Measurements from ENCODE around the gene SRC. TPM values are rescaled to one million over a fixed set of nuclear protein-coding genes. Genes with fewer than 3 reads are reported as not detected.

SRC gene
- total RNA-seq, 1 donor from 2014 or later, result 6.7 TPM

GRCh38 chr20:37446286-37447032 is 100.5 kb downstream of the SRC start:
- intact Hi-C loops (cut with DNase I), result no loop called here
- ATAC-seq (ENCODE audit: poor library complexity) (no peak), DNase-seq (no peak)

DNA sequence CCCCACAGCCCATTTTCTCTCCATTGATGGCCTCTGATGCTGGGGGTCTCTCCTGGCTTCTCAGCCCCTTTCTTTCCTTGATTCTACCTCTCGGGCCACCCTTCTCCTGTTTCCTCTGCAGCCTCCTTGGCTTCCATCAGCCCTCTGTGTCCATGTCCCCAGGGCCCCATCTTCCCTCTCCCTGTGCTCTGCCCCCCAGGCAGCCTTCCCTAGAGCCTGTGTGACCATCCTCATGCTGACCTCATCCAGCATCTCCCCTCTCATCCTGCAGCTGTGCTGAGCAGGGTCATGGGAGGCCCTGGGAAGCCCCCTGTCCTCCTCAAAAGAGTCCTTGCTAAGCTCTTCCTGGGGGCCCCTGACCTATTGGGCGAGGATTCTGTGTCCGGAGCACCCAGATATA is 101.7 kb downstream of the SRC start:
- DNase-seq, result no peak
- no peak for ATAC-seq (ENCODE audit: poor library complexity)
- intact Hi-C loops (cut with DNase I), result no loop called here

DNA sequence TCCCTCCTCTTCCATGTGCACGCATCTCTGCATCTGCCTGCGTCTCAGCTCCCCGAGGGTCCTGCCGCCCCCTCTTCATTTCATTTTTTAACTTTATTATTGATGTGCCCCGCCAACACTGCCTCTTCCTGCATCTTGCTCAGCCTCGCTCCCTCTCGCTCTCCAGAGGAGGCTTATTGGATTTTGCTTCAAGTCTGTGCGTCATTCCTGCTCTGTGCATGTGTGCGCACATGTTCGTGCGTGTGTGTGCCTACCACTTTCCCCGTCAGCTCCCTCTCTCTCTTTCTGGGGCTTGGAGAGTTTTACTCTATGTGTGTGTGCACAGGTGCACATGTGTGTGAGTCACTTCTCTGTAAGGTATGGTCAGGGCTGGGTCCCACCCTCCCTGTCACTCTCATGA is 103.3 kb downstream of the SRC start:
- intact Hi-C loops (cut with DNase I), result no loop called here
- DNase-seq, result no peak
- no peak for ATAC-seq (ENCODE audit: poor library complexity)

DNA sequence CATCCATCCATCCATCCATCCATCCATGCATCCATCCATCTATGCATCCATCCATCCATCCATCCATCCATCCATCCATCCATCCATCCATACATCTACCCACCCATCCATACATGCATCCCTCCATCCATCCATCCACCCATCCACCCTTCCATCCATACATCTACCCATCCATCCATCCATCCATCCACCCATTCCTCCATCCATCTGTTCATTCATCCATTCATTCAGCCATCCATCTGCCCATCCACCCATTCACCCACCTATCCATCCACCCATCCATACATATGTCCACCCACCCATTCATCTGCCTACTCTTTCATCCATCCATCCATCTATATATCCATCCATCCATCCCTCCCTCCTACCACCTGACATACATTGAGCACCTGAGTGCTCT is 104.4 kb downstream of the SRC start:
- ATAC-seq (ENCODE audit: poor library complexity) (no peak), DNase-seq (no peak)
- intact Hi-C loops (cut with DNase I), result no loop called here

DNA sequence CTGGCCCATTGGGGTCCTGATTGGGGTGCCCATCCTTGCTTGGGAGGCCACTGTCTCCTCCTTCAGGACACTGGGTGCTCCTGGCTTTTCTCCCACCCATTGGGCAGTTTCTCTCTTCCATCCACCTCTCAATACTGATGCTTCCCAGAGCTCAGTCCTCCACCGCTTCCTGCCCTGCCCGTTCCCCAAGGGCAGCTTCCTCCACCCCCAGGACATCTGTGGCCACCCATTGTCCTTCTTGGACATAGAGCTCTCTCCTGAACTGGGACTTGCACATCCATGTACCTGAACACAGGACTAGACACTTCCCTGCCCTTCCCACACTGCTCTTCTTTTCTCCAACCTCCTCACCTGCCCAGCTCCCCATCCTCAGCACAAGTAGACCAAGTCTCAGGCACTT is 105.7 kb downstream of the SRC start:
- DNase-seq (no peak), ATAC-seq (ENCODE audit: poor library complexity) (no peak)
- intact Hi-C loops (cut with DNase I), result no loop called here

DNA sequence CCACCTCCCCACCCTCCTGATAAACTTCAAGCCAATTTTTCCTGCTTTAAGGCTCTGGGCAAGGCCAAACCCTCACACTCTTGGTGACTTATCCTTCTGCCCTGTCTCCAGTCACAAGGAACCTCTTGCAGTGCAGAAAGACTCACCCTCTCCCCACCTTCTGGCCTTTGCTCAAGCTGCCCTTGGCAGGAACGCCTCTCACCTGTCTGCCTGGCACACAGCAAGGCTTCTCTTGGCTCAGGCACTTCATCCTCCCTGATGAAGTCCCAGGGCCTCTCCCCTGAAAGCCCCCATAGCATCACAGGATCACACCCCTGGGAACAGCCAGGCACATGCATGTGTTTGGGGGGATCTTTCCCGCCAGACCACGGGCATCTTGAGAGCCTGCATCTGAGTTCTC is 106.3 kb downstream of the SRC start:
- intact Hi-C loops (cut with DNase I), result no loop called here

DNA sequence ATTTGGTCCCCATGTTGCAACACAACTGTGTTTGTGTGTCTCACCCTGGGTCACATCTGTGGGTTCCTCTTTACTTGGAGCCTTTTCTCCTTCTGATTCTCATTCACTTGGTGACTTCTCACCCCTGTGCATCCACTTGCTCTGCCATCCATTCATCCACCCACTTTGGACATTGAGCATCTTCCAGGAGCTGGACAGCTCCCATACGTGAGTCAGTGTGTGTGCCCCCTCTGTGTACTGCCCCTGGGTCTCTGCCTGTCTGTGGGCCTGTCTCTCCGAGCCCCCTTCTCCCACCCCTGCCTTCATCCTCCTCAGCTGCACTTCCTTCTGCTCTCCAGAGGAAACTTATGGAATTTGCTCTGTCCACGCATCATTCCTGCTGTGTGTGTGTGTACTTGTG is 107.3 kb downstream of the SRC start:
- ATAC-seq (ENCODE audit: poor library complexity), result no peak
- no peak for DNase-seq
- intact Hi-C loops (cut with DNase I), result no loop called here

More for the DNA sequence above, 106.3 kb downstream of the SRC start:
- ATAC-seq (ENCODE audit: poor library complexity) (no peak), DNase-seq (no peak)

DNA sequence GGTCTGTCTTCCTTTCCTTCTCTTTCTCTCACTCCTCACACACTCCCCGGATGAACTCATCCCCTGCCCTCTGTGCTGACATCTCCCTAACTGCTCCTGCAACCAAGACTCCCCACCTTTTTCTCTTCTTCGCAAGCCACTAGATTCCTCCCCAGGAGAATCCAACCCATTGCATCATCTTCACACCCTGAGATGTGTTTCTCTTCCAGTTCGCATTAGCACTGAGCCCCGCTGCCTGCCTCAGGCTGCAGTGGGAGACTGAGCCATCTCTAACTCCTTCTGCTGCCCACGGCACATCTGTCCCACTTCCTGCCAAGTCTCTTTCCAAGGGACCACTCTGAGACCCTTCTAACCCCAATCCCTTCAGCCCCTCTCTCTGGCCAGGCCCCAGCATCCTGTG is 107.9 kb downstream of the SRC start:
- ATAC-seq (ENCODE audit: poor library complexity) (no peak), DNase-seq (no peak)
- intact Hi-C loops (cut with DNase I), result no loop called here

- ATAC-seq (ENCODE audit: poor library complexity) (no peak), DNase-seq (no peak)
- intact Hi-C loops (cut with DNase I), result no loop called here
Measured at GRCh38 chr20:37454636-37455385, 108.9 kb downstream of the SRC start.

Other genes starting within 250 kb of the SRC start
- gene RPN2, start 166.8 kb upstream of the SRC start, total RNA-seq, result 86.0 TPM
- 3.8 TPM for gene MROH8, start 166.6 kb upstream of the SRC start, total RNA-seq
- gene GHRH, start 84.3 kb upstream of the SRC start, total RNA-seq, result 0.97 TPM
- gene MANBAL, start 56.5 kb upstream of the SRC start, total RNA-seq, result 18.6 TPM
- gene NNAT, start 175.1 kb downstream of the SRC start, total RNA-seq, result not detected
- gene BLCAP, start 181.7 kb downstream of the SRC start, total RNA-seq, result 90.2 TPM